Effector memory CD4-positive, alpha-beta T cell (primary cell): ENCODE data around the gene RNF149.

Source experiments
- DNase-seq, 3 donors: peaks; one replicate each; pipeline ENCODE4 v3.0.0-alpha.2; 2020
- H3K27ac ChIP-seq: 2 replicates; pipeline ENCODE4 v1.7.0; 2013; ENCODE audit warnings: mild to moderate bottlenecking, low read length, moderate library complexity; ENCODE audit not compliant: insufficient read depth, poor library complexity, severe bottlenecking
- H3K27me3 ChIP-seq: replicated peaks from 2 replicates; pipeline ENCODE4 v1.7.0; 2013; ENCODE audit warnings: mild to moderate bottlenecking, low read length; ENCODE audit not compliant: insufficient read depth, control insufficient read depth, poor library complexity, severe bottlenecking
- H3K36me3 ChIP-seq: 2 replicates; pipeline ENCODE4 v1.7.0; 2013; ENCODE audit warnings: mild to moderate bottlenecking, low read length, moderate library complexity; ENCODE audit not compliant: control insufficient read depth, insufficient read depth
- H3K4me1 ChIP-seq: 2 replicates; pipeline ENCODE4 v1.7.0; 2013; ENCODE audit warnings: low read length, mild to moderate bottlenecking; ENCODE audit not compliant: control insufficient read depth, insufficient read depth, poor library complexity, severe bottlenecking
- H3K4me3 ChIP-seq: 2 replicates; pipeline ENCODE4 v1.7.0; 2013; ENCODE audit warnings: low read length, low read depth, mild to moderate bottlenecking; ENCODE audit not compliant: insufficient read depth, poor library complexity, severe bottlenecking
- H3K9me3 ChIP-seq: 2 replicates; pipeline ENCODE4 v1.7.0; 2013; ENCODE audit warnings: mild to moderate bottlenecking, low read length, moderate library complexity; ENCODE audit not compliant: control insufficient read depth

Gene RNF149

GRCh38 chr2:101299604-101300003 is 8.9 kb downstream of the RNF149 start:
- H3K4me1 ChIP-seq, result peaks cover 58% of the 10 kb centered on the region
- no peaks in the 10 kb centered on the region for H3K27me3 ChIP-seq
- no peak overlapping the region for H3K4me3 ChIP-seq
- H3K27ac ChIP-seq, result no peak overlapping the region
- DNase-seq, result no peak
- no peaks in the 10 kb centered on the region for H3K9me3 ChIP-seq
- peaks cover 9% of the 10 kb centered on the region for H3K36me3 ChIP-seq

GRCh38 chr2:101297383-101297782 is 11.1 kb downstream of the RNF149 start:
- Histone ChIP-seq H3K36me3 (peaks cover 26% of the 10 kb centered on the region), H3K9me3 (no peaks in the 10 kb centered on the region), H3K27ac (no peak overlapping the region), H3K4me1 (peaks cover 54% of the 10 kb centered on the region), H3K4me3 (no peak overlapping the region), H3K27me3 (no peaks in the 10 kb centered on the region)
- no peak for DNase-seq

DNA sequence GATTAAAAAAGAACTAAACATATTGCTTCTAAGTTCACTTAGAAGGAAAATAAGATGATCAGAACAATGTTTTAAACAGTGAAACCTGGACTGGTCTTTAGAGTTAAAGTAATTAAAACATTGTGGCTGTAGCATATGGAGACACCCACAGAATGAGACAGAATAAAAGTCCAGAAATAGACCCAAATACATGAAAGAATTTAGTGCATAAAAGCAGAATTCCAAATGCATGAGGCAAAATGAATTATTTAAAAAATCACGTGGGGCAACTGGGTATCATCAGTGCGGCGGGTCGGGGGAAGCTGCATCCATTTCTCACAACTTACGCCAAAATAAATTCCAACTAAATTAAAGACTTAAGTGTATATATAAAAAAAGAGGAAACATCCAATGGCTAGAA is 12.1 kb downstream of the RNF149 start:
- peaks cover 30% of the 10 kb centered on the region for H3K36me3 ChIP-seq
- no peak for DNase-seq
- H3K4me1 ChIP-seq, result peaks cover 45% of the 10 kb centered on the region
- no peak overlapping the region for H3K4me3 ChIP-seq
- no peaks in the 10 kb centered on the region for H3K9me3 ChIP-seq
- no peaks in the 10 kb centered on the region for H3K27me3 ChIP-seq
- no peak overlapping the region for H3K27ac ChIP-seq

- Histone ChIP-seq H3K4me3 (no peak overlapping the region), H3K9me3 (no peaks in the 10 kb centered on the region), H3K27me3 (no peaks in the 10 kb centered on the region), H3K36me3 (peaks cover 32% of the 10 kb centered on the region), H3K27ac (no peak overlapping the region), H3K4me1 (peaks cover 41% of the 10 kb centered on the region)
- no peak for DNase-seq
Observed at GRCh38 chr2:101295895-101296294, 12.6 kb downstream of the RNF149 start.

DNA sequence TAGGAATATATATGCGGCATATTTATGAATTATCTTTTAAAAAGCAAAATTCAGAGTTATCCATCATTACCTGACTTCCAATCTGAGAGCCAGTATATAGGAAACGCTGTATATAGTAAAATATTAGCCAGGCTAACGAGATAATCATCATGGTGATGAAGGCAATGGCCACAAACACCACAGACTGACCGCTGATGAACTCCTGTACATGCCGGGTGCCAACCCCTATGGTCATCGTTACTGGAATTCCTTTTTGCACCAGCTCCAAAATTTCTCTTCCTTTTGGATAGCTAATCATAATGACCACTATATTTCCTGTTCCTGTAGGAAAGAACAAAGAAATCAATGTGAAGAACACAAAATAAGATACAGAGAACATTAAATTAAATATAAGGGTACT is 13.6 kb downstream of the RNF149 start:
- no peak overlapping the region for H3K4me3 ChIP-seq
- no peak overlapping the region for H3K27ac ChIP-seq
- H3K36me3 ChIP-seq, result peaks cover 32% of the 10 kb centered on the region
- peaks cover 32% of the 10 kb centered on the region for H3K4me1 ChIP-seq
- H3K9me3 ChIP-seq, result no peaks in the 10 kb centered on the region
- no peaks in the 10 kb centered on the region for H3K27me3 ChIP-seq
- DNase-seq, result no peak

DNA sequence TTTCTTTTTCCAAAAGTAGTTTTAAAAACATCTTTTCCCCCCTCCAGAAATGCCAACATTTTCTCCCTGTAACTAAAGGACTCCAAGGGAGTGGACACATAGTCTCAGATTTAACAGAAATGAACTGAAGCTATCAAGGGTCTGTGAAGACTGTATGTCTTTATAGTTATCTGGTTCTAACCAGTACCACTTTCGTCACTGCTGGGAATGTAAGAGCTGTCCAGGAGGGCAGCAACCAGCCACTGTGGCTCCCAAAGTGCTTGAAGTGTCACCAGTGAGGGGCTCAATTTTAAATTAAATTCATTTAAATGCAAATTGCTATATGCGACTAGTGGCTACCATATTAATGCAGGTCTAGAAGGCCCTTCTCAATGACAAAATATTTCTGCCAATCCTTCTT is 15.0 kb downstream of the RNF149 start:
- Histone ChIP-seq H3K27ac (peak overlapping the region; percentile 9), H3K9me3 (no peaks in the 10 kb centered on the region), H3K4me1 (peaks cover 23% of the 10 kb centered on the region), H3K27me3 (no peaks in the 10 kb centered on the region), H3K4me3 (no peak overlapping the region), H3K36me3 (peaks cover 34% of the 10 kb centered on the region)
- DNase-seq, result no peak

DNA sequence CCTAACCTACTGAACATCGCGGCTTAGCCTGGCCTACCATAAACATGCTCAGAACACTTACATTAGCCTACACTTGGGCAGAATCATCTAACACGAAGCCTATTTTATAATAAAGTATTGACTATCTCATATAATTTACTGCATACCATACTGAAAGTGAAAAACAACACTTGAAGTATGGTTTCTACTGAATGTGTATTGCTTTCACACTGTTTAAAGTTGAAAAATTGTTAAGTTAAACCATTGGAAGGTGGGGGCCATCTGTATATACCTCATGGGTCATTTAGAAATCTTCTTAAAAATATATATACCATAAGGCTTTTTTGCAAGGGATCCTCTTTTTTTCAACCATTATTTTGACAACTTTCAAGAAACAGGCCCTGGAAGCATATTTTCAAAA is 16.5 kb downstream of the RNF149 start:
- Histone ChIP-seq H3K4me3 (no peak overlapping the region), H3K4me1 (peaks cover 11% of the 10 kb centered on the region), H3K27ac (no peak overlapping the region), H3K36me3 (peaks cover 48% of the 10 kb centered on the region), H3K27me3 (no peaks in the 10 kb centered on the region), H3K9me3 (no peaks in the 10 kb centered on the region)
- DNase-seq, result no peak

- H3K4me3 ChIP-seq, result no peak overlapping the region
- DNase-seq, result no peak
- H3K27me3 ChIP-seq, result no peaks in the 10 kb centered on the region
- H3K4me1 ChIP-seq, result peaks cover 3% of the 10 kb centered on the region
- no peaks in the 10 kb centered on the region for H3K9me3 ChIP-seq
- peaks cover 61% of the 10 kb centered on the region for H3K36me3 ChIP-seq
- H3K27ac ChIP-seq, result no peak overlapping the region
Observed at GRCh38 chr2:101290711-101291110, 17.8 kb downstream of the RNF149 start.

- Histone ChIP-seq H3K4me1 (no peaks in the 10 kb centered on the region), H3K4me3 (no peak overlapping the region), H3K9me3 (no peaks in the 10 kb centered on the region), H3K36me3 (peaks cover 72% of the 10 kb centered on the region), H3K27me3 (no peaks in the 10 kb centered on the region), H3K27ac (no peak overlapping the region)
- DNase-seq, result no peak
Observed at GRCh38 chr2:101287303-101287702, 21.2 kb downstream of the RNF149 start.

DNA sequence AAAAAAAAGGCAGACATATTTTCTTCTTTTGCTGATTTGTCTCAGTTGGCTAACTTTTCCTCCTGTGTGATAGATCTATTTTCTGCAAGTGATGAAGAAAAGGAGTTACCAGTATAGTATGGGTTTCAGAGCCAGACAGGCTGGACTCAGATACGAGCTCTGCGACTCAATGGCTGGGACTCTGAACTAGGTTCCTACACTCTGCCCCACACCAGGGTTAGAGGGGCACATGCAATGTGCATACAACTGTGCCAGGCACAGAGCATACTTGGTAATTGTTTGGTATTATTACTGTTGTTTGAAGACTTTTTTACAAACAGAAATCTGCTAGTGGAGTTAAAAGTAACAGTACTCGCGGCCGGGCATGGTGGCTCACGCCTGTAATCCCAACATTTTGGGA is 21.8 kb downstream of the RNF149 start:
- peaks cover 72% of the 10 kb centered on the region for H3K36me3 ChIP-seq
- H3K27ac ChIP-seq, result no peak overlapping the region
- H3K4me1 ChIP-seq, result no peaks in the 10 kb centered on the region
- no peak overlapping the region for H3K4me3 ChIP-seq
- no peaks in the 10 kb centered on the region for H3K9me3 ChIP-seq
- DNase-seq, result no peak
- no peaks in the 10 kb centered on the region for H3K27me3 ChIP-seq

DNA sequence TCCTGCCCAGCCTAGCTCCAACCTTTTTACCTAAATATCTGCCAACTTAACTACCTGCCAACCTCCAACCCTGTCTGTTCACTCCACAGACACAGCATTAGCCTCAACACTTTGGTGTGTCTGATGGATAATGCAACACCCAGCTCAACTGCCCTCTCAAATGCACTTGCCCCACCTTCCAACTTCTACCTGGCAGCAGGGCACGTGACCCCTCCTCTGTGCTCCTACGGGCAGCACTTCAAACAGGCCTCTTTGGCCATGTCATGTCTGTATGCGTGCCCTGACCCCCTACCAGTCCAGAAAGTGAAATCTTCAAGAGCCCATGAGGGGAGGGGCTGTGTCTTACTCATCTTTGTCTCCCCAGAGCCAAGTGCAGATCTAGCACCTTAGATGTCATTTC is 25.5 kb downstream of the RNF149 start:
- Histone ChIP-seq H3K9me3 (no peaks in the 10 kb centered on the region), H3K27me3 (no peaks in the 10 kb centered on the region), H3K36me3 (peaks cover 92% of the 10 kb centered on the region), H3K4me1 (no peaks in the 10 kb centered on the region), H3K27ac (no peak overlapping the region), H3K4me3 (no peak overlapping the region)
- DNase-seq, result no peak
